ENCODE results near the gene NEURL2.

DNA sequence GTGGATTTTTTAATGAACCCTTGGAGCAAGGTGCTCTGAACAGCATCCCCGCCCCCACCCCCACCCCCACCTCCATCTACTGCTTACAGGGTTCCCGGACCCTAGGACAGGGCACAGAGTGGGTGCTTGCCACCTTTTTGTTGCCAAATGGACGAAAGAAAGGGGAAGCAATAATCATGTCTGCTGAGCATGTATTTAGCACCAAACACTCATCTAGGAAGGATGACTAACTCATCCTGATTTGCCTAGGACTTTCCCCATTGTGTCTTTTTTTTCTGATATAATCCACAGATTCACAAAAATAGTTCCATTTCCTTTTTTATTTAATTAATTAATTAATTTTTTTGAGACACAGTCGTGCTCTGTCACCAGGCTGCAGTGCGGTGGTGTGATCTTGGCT lies 22.1 kb upstream of the NEURL2 start:
- no peak for TF ChIP-seq POLR2A (IDR thresholded peaks at IDR 0.05)
- TF ChIP-seq, protein P1, sequence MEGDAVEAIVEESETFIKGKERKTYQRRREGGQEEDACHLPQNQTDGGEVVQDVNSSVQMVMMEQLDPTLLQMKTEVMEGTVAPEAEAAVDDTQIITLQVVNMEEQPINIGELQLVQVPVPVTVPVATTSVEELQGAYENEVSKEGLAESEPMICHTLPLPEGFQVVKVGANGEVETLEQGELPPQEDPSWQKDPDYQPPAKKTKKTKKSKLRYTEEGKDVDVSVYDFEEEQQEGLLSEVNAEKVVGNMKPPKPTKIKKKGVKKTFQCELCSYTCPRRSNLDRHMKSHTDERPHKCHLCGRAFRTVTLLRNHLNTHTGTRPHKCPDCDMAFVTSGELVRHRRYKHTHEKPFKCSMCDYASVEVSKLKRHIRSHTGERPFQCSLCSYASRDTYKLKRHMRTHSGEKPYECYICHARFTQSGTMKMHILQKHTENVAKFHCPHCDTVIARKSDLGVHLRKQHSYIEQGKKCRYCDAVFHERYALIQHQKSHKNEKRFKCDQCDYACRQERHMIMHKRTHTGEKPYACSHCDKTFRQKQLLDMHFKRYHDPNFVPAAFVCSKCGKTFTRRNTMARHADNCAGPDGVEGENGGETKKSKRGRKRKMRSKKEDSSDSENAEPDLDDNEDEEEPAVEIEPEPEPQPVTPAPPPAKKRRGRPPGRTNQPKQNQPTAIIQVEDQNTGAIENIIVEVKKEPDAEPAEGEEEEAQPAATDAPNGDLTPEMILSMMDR (IDR thresholded peaks at IDR 0.05) = no peak

All from esophagus squamous epithelium (tissue), 4 donors.